HG03103 (cell line): Measurements from ENCODE around the gene MAGOHB.
"Not testable (repeated sequence)": the region's sequence is repeated elsewhere in the genome, so short reads cannot be mapped to it uniquely, and the experiment has no call there.

Source experiments
- ATAC-seq: cut with Tn5 transposase; IDR thresholded peaks from one replicate; pipeline ENCODE4 v1.9.1; 2021; ENCODE audit warnings: low read depth; ENCODE audit not compliant: unreplicated experiment

The MAGOHB gene

DNA sequence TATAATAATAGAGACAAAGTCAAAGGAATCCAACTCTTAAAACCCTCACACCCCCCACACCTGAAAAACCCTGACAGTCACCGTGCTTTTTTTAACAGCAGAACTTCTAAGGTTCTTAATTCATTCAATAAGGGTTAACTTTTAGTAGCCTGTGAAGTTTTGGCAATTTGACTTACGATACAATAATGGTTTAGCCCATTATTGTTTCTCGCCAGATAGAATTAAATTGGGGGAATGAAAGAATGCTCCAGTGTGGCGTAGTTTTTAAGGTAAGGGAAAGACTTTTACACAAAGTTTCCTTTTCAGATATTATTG, 604 bp upstream of the MAGOHB start:
- no peak for ATAC-seq

DNA sequence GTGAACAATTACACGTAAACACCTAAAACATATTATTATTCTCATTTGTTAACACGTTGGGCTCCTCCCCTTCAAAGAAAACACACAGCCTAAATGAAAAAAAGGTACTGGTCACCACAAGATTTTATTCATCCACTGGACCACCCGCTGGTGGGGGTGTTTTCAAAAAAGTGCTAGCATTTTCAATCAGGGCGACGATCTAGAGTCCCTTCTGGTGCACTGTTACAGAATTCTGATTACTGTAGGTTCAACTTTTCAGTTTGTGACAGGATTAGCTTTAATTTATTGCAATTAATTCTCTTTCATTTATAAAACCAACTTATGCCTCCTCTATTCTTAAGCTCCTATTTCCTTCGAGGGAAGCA, 443 bp downstream of the MAGOHB start:
- no peak for ATAC-seq

DNA sequence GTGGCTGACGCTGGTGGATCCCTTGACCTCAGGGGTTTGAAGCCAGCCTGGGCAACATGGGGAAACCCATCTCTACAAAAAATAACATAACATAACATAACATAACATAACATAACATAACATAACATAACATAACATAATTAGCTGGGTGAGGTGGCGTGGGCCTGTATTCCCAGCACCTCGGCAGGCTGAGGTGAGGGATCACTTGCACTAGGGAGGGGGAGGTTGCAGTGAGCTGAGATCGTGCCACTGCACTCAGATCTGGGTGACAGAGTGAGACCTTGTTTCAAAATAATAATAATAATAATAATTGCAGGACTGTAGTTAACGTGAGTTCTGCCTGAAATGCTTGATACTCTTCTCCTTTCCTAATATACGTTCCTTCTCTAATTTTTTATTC, 1.3 kb downstream of the MAGOHB start:
- ATAC-seq = no peak

DNA sequence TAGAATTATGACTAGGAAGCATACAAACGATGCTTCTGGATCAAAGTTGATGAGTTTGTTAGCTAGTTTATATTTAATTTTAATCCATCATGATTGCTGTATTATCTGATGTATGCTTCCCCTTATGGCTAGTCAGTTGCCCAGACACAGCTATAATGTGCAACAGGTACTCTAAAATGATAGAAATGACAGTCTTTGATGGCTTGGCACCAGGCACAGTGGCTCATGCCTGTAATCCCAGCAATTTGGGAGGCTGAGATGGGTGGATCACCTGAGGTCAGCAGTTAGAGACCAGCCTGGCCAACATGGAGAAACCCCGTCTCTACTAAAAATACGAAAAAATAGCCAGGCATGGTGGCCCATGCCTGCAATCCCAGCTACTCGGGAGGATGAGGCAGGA, 2.2 kb downstream of the MAGOHB start:
- ATAC-seq = not testable (repeated sequence)

DNA sequence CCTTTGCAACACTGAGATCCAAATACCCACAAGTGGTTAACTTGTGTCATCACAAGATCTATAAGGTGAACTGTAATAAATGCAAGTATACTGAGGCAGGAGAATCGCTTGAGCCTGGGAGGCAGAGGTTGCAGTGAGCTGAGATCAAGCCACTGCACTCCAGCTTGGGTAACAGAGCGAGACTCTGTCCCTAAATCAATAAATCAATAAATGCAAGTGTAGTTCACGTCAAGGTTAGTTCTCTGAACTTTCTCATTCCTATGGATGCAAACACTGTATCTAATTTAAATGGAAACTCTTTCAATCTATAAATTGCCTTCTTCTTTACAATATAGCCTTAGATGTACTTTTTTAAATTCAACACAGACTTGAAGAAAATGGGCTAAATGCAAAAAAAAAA, 3.2 kb downstream of the MAGOHB start:
- ATAC-seq = no peak

DNA sequence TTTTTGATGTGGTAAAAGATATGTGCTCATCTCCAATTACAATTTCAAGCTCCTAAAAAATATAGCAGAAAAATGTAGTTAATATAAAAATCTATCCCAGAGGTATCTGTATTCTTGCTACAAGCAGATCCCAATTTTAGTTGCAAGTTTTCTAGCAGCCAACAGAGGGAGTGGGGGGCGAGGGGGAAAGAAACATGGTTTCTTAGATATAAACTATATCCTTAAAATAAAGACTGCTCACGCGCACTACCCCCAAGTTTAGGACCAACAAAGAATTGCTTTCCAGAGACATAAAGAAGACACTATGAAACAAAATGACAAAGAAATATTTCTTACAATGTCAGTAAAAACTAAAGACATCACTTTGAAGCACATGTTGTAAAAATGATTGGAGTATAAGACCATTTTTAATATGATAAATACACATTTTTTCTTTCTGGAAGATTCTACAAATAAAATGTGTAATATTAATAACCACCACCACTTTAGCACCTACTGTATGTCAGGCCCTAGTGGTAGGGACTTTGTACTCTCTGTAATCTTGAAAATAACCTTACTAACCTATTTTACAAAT, 5.4 kb downstream of the MAGOHB start:
- ATAC-seq = no peak

DNA sequence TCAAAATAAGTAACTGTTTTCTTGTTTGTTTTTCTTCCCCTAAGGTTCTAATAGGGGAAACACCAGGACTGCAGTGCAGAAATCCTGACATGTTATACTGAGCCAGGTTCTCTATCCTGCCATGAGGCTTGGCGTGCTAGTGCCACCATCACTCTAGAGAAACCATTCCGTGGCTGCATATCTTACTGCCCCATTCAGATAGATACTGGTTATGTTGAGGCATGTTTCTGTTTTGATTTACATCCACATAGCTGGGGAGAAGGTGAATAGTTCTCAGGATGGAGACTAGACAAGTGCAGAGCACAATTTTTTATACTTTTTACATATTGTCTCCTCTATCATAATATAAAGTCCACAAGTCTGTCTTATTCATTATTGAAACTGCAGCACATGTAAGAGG, 11.5 kb downstream of the MAGOHB start:
- no peak for ATAC-seq

DNA sequence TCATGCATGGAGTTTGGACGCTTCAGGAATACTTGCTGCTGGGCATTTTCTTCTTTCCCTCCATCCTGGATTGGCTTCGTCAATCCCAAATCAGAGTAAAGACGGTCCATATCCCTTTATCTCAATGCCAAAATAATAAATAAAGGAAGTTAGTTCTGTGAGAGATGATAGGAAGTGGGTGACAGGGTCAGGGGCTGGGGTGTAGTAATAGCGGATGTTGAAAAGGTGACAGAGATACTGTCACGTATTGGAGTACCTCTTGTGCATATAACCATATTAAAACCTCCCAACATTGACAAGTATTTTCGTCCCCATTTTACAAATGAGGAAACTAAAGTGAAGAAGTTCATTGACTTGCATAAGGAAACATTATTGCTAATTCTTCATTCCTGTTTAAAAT, 12.4 kb downstream of the MAGOHB start:
- no peak for ATAC-seq

DNA sequence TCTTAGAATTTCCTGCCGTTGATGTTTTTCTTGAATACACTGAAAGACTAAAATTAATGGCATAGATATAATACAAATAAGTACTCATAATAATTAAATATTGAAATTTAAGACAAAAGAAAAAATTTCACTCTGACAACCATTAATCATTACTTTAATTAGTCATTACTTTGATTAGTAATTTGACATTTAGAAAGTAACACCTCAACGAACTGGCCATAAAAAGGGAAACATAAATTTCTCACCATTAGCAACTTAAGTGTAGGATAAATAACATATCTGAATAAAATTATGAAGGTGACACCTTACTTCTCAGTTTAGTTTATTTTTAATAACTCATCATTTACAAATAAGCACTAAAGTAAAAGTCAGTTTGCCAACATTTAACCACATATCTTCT, 17.5 kb downstream of the MAGOHB start:
- ATAC-seq = no peak

DNA sequence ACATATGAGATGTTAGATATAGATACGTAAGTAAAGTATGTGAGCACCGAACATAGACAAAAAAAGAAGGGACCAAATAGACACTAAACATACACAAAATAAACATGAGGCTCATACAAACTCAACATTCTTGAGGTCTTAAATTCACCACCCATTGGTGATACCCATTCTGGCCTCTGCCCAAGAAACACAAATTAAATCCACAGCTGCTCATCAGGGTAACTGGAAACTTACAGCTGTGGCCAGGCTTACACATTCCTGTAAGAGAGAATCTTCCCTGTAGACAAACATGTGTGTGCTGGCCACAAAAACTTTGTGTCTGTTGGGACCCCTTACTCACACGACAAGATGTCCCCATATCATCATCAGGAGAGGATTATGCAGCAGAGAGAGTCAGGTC, 22.4 kb downstream of the MAGOHB start:
- no peak for ATAC-seq

DNA sequence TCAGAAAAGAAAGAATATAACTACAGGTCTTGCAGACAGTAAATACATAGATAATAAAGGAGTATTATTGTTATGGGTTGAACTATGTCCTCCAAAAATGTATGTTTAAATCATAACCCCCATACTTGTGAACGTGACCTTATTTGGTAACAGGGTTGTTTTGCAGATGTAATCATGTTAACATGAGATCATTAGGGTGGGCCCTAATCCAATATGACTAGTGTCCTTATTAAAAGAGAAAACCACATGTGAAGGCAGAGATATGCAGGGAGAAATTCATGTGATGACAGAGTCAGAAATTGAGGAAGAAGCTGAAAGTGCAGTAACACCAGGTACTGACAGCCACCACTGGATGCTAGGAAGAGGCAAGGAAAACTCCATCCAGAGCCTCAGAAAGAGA, 29.0 kb downstream of the MAGOHB start:
- no peak for ATAC-seq

DNA sequence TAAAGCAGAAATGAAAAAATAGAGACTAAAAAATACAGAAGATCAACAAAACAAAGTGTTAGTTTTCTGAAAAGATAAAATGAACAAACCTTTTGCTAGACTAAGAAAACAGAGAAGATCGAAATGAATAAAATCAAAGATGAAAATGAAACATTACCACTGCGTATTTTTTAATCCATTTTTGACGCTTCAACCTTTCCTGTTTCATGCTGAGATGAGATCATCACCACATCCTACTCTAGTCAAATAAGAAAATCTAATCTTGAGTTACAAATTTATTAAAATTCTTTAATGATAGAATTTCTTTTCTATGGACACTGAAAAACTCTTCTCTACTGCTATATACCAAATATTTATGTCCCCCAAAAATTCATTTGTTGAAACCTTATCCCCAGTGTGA, 30.7 kb downstream of the MAGOHB start:
- ATAC-seq = no peak

DNA sequence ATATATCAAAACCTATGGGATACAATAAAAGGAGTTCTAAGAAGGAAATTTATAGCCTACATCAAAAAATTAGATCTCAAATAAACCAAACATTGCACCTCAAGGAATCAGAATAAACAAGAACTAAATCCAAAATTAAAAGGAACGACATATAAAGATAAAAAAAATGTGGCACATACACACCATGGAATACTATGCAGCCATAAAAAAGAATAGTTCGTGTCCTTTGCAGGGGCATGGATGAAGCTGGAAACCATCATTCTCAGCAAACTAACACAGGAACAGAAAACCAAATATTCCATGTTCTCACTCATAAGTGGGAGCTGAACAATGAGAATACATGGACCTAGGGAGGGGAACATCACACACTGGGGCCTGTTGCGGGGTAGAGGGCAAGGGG, 31.3 kb downstream of the MAGOHB start:
- ATAC-seq = not testable (repeated sequence)

DNA sequence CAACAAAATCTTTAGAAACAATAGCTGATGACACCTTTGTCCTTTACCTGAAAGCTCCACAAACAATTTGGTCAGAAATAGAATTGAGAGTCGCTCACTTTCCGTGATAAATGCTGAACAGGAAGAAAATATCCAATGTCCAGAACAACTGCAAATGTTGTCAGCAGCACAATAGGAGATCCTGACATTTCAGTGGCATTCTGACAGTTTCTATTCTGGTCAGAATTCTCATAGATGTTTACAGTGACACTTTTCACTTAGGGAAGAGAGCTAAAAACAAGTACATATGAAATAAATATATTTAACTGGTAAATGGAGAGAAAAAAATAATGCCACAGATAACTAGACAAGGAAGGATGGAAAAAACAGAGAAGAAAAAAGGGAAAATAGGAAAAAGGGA, 39.1 kb downstream of the MAGOHB start:
- no peak for ATAC-seq

DNA sequence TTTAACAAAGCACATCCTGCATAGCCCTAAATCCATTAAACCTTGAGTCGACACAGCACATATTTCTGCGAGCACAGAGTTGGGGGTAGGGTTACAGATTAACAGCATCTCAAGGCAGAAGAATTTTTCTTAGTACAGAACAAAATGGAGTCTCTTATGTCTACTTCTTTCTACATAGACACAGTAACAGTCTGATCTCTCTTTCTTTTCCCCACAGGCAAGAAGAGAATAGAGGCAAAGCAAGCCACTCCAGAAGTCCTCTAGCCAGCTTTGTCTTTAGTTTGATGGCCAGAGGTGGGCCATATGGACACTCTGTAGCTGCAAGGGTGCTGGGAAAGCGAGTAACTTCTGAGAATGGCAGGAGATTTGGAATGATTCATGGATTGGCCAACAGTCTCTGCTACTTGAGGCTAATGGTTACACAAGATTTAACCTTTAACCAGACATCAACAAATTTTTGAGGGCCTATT, 41.4 kb downstream of the MAGOHB start:
- ATAC-seq = not testable (repeated sequence)

DNA sequence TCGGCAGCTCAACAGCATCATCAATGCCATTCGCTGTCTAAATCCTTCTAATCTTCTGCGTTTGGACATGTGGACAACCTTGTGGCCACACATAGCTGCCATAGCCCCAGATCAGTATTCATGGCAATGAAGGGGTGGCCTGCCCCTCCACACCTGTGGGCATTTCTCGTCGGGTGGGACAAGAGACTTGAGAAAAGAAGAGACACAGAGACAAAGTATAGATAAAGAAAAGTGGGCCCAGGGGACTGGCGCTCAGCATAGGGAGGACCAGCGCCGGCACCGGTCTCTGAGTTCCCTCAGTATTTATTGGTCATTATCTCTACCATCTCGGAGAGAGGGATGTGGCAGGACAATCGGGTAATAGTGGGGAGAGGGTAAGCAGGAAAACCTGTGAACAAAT, 42.3 kb downstream of the MAGOHB start:
- ATAC-seq = no peak

DNA sequence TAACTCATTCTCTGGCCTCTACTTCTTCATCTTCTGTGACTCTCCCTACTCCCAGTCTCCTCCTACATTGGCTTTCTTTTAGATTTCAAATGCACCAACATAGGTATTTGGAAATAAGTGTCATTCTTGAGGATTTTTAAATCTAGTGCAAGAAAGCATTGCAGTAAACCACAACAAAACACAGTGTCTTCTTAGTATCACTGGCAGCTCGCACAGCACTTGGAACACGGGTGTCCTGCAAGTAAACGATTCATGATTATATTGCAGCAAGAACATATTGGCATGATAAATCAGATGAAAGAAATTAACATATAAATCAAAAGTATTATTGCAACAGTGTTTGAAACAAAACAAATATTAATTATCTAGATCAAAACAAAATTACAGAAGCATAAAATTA, 45.6 kb downstream of the MAGOHB start:
- no peak for ATAC-seq

DNA sequence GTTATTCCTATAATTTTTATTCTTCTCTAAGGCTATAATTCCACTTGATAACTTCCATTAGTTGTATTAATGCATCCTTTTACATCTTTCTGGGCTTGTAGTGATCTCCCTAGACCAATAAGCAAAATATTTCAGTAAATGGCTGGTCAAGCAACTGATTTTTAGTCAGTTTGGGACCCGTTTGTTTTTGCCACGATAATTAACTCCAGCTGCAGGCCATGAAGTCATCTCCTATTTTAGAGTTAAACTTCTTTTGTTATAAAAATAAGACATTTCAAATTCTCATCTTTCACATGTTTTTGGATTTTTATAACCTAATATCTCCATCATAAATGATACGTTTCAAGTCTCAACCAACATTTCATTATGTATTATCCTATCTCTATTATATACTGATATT, 49.4 kb downstream of the MAGOHB start:
- no peak for ATAC-seq

DNA sequence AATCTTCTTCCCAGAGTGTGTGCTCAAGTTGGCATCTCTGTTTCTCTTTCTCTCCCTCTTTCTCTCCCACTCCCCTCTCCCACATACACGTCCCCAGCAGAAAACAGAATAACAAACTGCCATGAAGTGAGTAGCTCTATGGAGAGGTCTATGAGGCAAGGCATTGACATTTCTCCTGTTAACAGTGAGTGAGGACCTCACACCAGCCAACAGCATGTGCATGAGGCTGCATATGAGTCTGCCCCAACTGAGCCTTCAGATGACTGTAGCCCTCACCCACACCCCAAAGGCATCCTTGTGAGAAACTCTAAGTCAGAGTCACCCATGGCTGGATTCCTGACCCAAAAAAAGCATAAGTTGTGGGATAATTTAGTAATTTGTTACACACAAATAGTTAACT, 50.4 kb downstream of the MAGOHB start:
- ATAC-seq = no peak

DNA sequence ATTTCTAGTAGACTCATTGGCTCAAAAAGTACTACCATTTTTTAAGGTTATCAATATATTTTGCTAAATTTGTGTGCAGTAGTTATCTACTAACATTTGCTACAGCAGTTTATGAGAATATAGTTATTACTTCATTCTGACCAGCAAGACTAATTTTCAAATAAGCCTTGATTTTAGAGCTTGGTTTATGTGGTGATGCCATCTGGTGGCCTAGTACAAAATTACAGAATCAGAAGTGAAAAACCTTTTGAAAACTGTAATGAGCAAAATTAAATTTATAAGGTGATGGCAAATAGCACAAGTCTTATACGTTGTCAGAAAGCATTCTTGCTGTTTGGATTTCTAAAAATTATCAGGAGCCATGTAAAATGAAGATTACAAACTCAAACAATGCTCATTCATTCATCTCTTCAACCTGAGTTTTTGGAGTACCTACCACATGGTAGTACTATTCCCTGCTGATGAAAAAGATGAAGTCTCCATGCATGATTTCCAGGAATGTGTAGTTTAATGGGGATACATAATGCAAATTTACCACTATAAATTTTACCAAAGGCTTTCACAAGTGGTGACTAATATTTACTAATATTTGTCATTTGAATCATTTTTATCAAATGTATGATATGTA, 51.0 kb downstream of the MAGOHB start:
- no peak for ATAC-seq

DNA sequence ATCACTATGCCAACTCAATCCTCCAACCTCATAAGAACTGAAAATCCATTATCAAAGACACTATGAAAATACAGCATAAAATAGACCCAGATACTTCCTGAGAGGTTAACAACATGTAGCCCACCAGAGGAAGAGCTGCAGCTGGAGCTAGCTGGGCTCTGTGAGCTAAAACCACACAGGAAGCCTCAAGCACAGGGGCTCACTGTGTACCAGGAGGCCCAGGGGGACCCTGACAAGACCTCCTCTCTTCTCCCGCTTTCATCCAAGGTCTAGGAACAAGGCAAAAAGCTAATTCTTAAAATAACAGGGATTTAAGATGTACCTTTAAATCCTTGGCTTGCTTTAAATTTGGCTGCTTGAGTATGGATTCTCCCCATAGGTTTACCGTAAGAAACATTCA, 54.2 kb downstream of the MAGOHB start:
- ATAC-seq = no peak

DNA sequence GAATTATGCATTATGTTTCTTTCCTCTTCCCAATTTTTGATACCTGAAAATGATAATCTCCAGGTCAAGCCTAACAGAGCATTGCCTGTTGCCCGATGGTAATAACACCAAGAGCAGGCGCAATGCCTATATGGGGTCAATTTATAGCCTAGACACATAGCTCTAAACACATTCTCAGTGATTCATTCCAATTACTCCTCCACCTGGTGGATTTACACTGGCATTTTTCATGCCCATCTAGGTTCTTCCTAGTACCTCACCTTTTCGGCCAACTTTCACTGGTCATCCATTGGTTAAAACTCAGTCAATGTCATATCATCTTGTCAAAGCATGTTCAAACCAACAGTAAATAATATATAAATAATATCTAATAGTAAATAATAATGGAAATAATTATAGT, 54.6 kb downstream of the MAGOHB start:
- ATAC-seq = no peak

DNA sequence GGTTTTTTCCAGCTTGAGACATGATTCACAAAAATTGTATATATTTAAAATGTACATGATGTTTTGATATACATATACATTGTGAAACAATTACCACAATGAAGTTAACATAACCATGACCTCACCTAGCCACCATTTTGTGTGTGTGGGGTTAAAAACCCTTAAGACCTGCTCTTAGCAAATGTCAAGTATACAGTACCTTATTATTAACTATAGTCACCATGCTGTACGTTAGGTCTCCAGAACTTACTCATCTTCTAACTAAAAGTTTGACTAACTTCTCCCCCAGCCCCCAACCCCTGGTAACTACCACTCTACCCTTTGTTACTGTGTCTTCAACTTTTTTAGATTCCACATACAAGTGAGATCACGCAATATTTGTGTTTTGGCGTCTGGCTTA, 55.1 kb downstream of the MAGOHB start:
- no peak for ATAC-seq
